Liver (tissue), 3 donors: ENCODE results near the gene SPTBN1.

Experiments used
- CTCF ChIP-seq: fragments of 150-350 bp; IDR thresholded peaks from 2 replicates; pipeline ENCODE4 v1.5.1; 2017; ENCODE audit warnings: improper control_type of control experiment, low read depth, low read length; ENCODE audit not compliant: missing input control
- GABPA ChIP-seq, 2 donors: IDR thresholded peaks in 1 of 2; conservative IDR thresholded peaks in 1 of 2; 2 replicates each; pipeline ENCODE4 v1.6.1; 2016; ENCODE audit warnings: antibody characterized with exemption in 2 of 2, mild to moderate bottlenecking in 1 of 2, moderate library complexity in 1 of 2
- HNF4G ChIP-seq: IDR thresholded peaks from 2 replicates; pipeline ENCODE4 v1.6.1; 2016; ENCODE audit warnings: antibody characterized with exemption
- JUND ChIP-seq, 2 donors: IDR thresholded peaks; 2 replicates each; pipeline ENCODE4 v1.6.1; 2016; ENCODE audit warnings: antibody characterized with exemption in 2 of 2
- MAX ChIP-seq: IDR thresholded peaks from 2 replicates; pipeline ENCODE4 v1.6.1; 2016; ENCODE audit warnings: antibody characterized with exemption
- RAD21 ChIP-seq, 2 donors: IDR thresholded peaks; 2 replicates each; pipeline ENCODE4 v1.6.1; 2016; ENCODE audit warnings: antibody characterized with exemption in 2 of 2, mild to moderate bottlenecking in 2 of 2
- REST ChIP-seq: IDR thresholded peaks from 2 replicates; pipeline ENCODE4 v1.6.1; 2016; ENCODE audit warnings: antibody characterized with exemption, mild to moderate bottlenecking
- RXRA ChIP-seq, 2 donors: IDR thresholded peaks; 2 replicates each; pipeline ENCODE4 v1.6.1; 2017 to 2018; ENCODE audit warnings: antibody characterized with exemption in 2 of 2, mild to moderate bottlenecking in 1 of 2
- SP1 ChIP-seq: IDR thresholded peaks from 2 replicates; pipeline ENCODE4 v1.6.1; 2018; ENCODE audit warnings: antibody characterized with exemption, mild to moderate bottlenecking
- TAF1 ChIP-seq: conservative IDR thresholded peaks from 2 replicates; pipeline ENCODE4 v1.6.1; 2016; ENCODE audit warnings: antibody characterized with exemption, mild to moderate bottlenecking
- ZBTB33 ChIP-seq: IDR thresholded peaks from 2 replicates; pipeline ENCODE4 v1.6.1; 2016; ENCODE audit warnings: antibody characterized with exemption
- donor health status: healthy.
- donor health status: healthy.

GRCh38 chr2:54624591-54625071, 168.5 kb downstream of the SPTBN1 start:
- TF ChIP-seq CTCF = no peak
- no peak for TF ChIP-seq GABPA (IDR thresholded peaks at IDR 0.05 in 1 of 2, conservative IDR thresholded peaks at IDR 0.05 in 1 of 2)
- no peak for TF ChIP-seq REST
- no peak for TF ChIP-seq HNF4G
- no peak for TF ChIP-seq JUND (IDR thresholded peaks at IDR 0.05)
- TF ChIP-seq SP1 = no peak
- TF ChIP-seq TAF1 = no peak
- no peak for TF ChIP-seq RAD21 (IDR thresholded peaks at IDR 0.05)
- no peak for TF ChIP-seq ZBTB33
- no peak for TF ChIP-seq RXRA (IDR thresholded peaks at IDR 0.05)
- no peak for TF ChIP-seq MAX
